ENCODE measurements around the gene MOB2.

- TF ChIP-seq CEBPB (IDR thresholded peaks at IDR 0.05; ENCODE audit: borderline replicate concordance, low read depth, low read length): no peak
- no peak for TF ChIP-seq TMF1 (CRISPR knock-in tag; IDR thresholded peaks at IDR 0.05; ENCODE audit: low read depth)
- TF ChIP-seq NR1H2 (CRISPR knock-in tag; IDR thresholded peaks at IDR 0.05; ENCODE audit: borderline replicate concordance, low read depth): no peak
- TF ChIP-seq ZNF124 (CRISPR knock-in tag; IDR thresholded peaks at IDR 0.05): no peak
- no peak for TF ChIP-seq RNF2 (conservative IDR thresholded peaks at IDR 0.05; ENCODE audit: low read depth)
- no peak for TF ChIP-seq ZFX (CRISPR knock-in tag; IDR thresholded peaks at IDR 0.05; ENCODE audit: low read depth)
- TF ChIP-seq CTCF (CRISPR knock-in tag; IDR thresholded peaks at IDR 0.05): no peak
- TF ChIP-seq NFIC (IDR thresholded peaks at IDR 0.05; ENCODE audit: low read length): no peak
- TF ChIP-seq EZH2 (conservative IDR thresholded peaks at IDR 0.05; ENCODE audit: low read depth, low read length): no peak
- no peak for TF ChIP-seq FOSL1 (CRISPR knock-in tag; IDR thresholded peaks at IDR 0.05; ENCODE audit: borderline replicate concordance)
- no peak for TF ChIP-seq RERE (CRISPR knock-in tag; IDR thresholded peaks at IDR 0.05; ENCODE audit: low read depth)
- TF ChIP-seq ZNF383 (CRISPR knock-in tag; IDR thresholded peaks at IDR 0.05; ENCODE audit: borderline replicate concordance): no peak
- TF ChIP-seq HNRNPK (IDR thresholded peaks at IDR 0.05; ENCODE audit: low read depth, low read length, poor library complexity, severe bottlenecking): no peak
These were observed 3.1 kb downstream of the MOB2 start for GRCh38 chr11:1483445-1483961.
